8988T (cell line): ENCODE results near the gene NELFCD.
"Not testable (repeated sequence)": the region's sequence is repeated elsewhere in the genome, so short reads cannot be mapped to it uniquely, and the experiment has no call there.

Source experiments
- DNase-seq: peaks from one replicate; pipeline ENCODE4 v3.0.0; 2011

NELFCD gene

DNA sequence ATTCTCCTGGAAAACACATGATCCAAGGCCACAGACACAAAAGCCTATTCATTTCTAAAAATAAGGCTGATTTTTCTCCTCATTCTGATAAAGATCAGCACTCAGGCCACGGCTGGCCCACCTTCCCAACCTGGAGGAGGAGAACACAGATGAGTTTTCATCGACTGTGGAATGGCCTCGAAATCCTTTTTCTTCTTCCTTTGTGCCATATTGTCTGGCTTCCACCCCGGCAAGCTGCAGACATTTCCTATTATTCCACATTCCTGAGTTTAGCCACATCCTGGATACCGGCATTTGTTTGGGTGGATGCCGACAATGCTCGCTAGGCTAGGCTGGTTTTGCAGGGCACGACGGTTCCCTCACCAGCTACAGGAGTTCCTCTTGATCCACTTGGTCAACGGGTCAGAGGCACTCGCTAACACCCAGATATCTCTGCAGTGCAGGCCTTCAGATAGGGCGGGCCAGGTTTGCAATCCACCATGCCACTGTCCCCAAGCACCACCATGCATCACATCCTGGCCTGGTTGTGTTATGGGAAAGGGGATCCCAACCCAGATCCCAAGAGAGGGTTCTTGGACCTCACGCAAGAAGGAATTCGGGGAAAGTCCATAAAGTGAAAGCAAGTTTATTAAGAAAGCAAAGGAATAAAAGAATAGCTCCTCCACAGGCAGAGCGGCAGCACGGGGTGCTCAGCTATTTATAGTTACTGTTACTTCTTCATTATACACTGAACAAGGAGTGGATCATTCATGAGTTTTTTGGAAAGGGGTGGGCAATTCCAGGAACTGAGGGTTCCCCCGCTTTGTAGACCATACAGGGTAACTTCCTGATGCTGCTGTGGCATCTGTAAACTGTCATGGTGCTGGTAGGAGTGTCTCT lies 30.2 kb downstream of the NELFCD start:
- no peak for DNase-seq

DNA sequence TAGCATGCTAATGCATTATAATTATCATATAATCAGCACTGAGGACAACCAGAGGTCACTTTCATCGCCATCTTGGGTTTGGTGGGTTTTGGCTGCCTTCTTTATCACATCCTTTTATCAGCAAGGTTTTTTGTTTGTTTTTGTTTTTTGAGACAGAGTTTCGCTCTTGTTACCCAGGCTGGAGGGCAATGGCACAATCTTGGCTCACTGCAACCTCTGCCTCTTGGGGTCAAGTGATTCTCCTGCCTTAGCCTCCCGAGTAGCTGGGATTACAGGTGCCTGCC lies 30.8 kb downstream of the NELFCD start:
- DNase-seq = not testable (repeated sequence)

GRCh38 chr20:59013031-59013951 lies 32.2 kb downstream of the NELFCD start:
- no peak for DNase-seq

GRCh38 chr20:59013959-59014608 lies 33.0 kb downstream of the NELFCD start:
- no peak for DNase-seq

DNA sequence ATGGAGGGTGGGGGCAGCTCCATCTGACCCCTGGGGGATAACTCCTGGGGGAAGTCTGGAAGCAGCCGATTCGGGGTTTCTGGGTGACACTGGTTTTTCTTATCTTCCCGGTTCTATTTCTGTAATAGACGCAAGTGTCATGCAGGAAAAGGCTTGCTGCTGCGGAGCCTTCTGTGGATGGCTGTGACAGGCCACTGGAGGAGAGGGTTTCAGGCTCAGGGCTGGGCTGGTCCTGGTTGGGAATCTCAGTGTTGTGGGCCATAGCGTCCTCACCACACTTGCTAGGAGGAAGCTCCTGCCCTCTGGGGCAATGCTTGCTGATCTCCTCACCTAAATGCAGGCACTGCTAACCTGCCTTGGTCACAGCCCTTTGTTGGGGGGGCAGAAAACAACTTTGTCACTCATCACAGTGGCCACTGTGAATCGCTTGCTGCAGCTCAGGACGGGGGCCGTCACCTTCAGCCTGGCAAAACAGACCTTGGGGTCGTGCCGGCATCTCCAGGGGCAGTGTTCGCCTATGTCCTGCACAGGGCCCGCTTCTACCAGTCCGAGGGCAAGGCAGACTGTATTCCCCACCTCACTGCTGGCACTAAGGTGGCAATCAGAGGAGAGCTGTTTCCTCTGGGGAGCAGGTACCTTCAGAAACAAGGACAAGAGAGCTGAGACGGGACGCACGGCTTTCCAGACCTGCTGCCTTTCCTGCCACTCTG lies 33.8 kb downstream of the NELFCD start:
- DNase-seq = no peak

GRCh38 chr20:59015411-59015810 lies 34.4 kb downstream of the NELFCD start:
- no peak for DNase-seq

GRCh38 chr20:59015812-59016711 lies 35.0 kb downstream of the NELFCD start:
- no peak for DNase-seq

- no peak for DNase-seq
These were observed 35.9 kb downstream of the NELFCD start for GRCh38 chr20:59016795-59017492.

GRCh38 chr20:59017493-59018231 lies 36.6 kb downstream of the NELFCD start:
- no peak for DNase-seq

GRCh38 chr20:59018817-59019216 lies 37.8 kb downstream of the NELFCD start:
- no peak for DNase-seq

- no peak for DNase-seq
These were observed 38.2 kb downstream of the NELFCD start, which contains the start of gene TUBB1 for GRCh38 chr20:59019217-59019616. TSS of gene TUBB1 (plus strand) at chr20:59019429. CDS start at chr20:59019523, 94 bp downstream.

- no peak for DNase-seq
These were observed 40.0 kb downstream of the NELFCD start for GRCh38 chr20:59020938-59021551.

DNA sequence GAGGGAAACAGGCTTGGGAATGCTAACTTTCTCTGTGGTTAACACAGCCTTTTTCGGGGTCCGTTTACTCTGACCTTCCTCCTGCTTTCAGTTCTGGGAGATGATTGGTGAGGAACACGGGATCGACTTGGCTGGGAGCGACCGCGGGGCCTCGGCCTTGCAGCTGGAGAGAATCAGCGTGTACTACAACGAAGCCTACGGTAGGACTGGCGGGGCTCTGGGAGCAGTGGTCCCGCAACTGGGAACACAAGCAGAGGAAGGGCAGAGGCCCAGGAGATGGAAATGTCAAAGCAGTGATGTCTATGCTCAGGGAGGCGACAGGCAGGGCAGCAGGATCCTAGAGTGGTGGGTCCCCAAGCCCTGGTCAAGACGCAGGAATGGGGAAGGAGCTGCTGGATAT lies 41.7 kb downstream of the NELFCD start:
- no peak for DNase-seq

GRCh38 chr20:59023616-59024015 lies 42.6 kb downstream of the NELFCD start:
- DNase-seq = no peak

DNA sequence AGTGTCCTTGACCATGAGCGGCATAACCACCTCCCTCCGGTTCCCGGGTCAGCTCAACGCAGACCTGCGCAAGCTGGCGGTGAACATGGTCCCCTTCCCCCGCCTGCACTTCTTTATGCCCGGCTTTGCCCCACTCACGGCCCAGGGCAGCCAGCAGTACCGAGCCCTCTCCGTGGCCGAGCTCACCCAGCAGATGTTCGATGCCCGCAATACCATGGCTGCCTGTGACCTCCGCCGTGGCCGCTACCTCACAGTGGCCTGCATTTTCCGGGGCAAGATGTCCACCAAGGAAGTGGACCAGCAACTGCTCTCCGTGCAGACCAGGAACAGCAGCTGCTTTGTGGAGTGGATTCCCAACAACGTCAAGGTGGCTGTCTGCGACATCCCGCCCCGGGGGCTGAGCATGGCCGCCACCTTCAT lies 43.1 kb downstream of the NELFCD start:
- no peak for DNase-seq

DNA sequence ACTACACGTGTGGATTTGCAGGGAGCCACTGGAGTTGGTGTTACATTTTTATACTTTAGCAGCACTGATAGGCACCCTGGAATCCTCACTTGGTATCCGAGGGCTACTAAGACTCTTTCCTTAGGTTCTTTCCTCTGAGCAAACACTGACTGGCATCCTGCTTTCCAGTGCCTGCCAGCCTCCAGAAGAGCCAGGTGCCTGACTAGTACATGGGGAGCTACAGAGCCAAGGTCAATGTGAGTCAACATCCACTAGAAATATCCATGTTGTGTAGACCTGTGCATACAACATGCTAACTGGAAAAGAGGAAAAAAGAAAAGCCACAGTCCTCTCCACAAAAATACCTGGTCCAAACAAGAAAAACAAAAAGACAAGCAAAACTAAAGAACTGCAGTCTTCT lies 44.0 kb downstream of the NELFCD start:
- no peak for DNase-seq

DNA sequence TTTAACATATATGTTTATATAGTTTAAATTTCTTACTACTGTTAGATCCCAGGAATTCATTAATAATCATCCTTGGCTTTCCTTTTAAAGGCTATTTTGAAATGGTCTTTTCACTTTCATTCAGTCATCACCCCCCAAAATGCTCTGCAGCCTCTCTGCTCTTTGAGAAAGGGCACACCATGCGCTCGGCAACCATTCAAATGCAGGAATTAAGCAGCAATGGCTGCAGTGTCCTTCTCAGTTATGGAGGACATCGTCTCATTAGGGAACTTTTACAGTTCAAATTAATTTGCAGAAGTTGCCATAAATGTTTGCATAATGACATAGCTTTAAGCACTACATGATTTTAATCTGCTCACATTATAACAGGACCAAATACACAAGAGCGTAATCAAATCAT lies 44.5 kb downstream of the NELFCD start:
- no peak for DNase-seq

GRCh38 chr20:59026904-59027740 lies 46.1 kb downstream of the NELFCD start:
- no peak for DNase-seq
